WTC11 (cell line): Measurements from ENCODE around the gene CDRT4. TPM values are rescaled to one million over a fixed set of nuclear protein-coding genes. Genes with fewer than 3 reads are reported as not detected.

Experiments
- ATAC-seq: fragments of 200-7000 bp; cut with Tn5 transposase; 2 replicates; pipeline ENCODE4 v1.10.0; 2021; ENCODE audit warnings: mild to moderate bottlenecking, moderate library complexity
- CTCF ChIA-PET: fragments of 300-600 bp; sonication (Branson Sonifier 250); formaldehyde crosslinking; loops from one replicate; lab custom pipeline; 2021; ENCODE audit warnings: antibody characterized with exemption; lab: Charles Lee
- POLR2A ChIA-PET: fragments of 350-600 bp; sonication (Branson Sonifier 250); formaldehyde crosslinking; loops from one replicate; lab custom pipeline; 2021; ENCODE audit warnings: antibody characterized with exemption; lab: Charles Lee
- DNase-seq: peaks from one replicate; pipeline ENCODE4 v3.0.0; 2021; ENCODE audit warnings: low spot score
- H3K27ac Mint-ChIP-seq: 2 replicates; pipeline ENCODE4 v1.8.0; 2021; ENCODE audit warnings: mixed read lengths
- H3K27me3 Mint-ChIP-seq: 2 replicates; pipeline ENCODE4 v1.8.0; 2021; ENCODE audit warnings: low read depth, mild to moderate bottlenecking, moderate library complexity, mixed read lengths
- H3K36me3 Mint-ChIP-seq: 2 replicates; pipeline ENCODE4 v1.8.0; 2021; ENCODE audit warnings: mixed read lengths
- H3K4me1 Mint-ChIP-seq: 2 replicates; pipeline ENCODE4 v1.8.0; 2022; ENCODE audit warnings: mixed read lengths
- H3K4me3 Mint-ChIP-seq: 2 replicates; pipeline ENCODE4 v1.8.0; 2021; ENCODE audit warnings: mild to moderate bottlenecking, moderate library complexity, mixed read lengths
- H3K9me3 Mint-ChIP-seq: 2 replicates; pipeline ENCODE4 v1.8.0; 2021; ENCODE audit warnings: mixed read lengths
- ARID4B ChIP-seq: sonication (generic); formaldehyde crosslinking; IDR thresholded peaks from 2 replicates; pipeline ENCODE4 v1.8.0; 2023; ENCODE audit warnings: missing genetic modification reagents, mild to moderate bottlenecking, borderline replicate concordance
- ATF1 ChIP-seq: sonication (generic); formaldehyde crosslinking; IDR thresholded peaks from 2 replicates; pipeline ENCODE4 v1.8.1; 2023; ENCODE audit warnings: mild to moderate bottlenecking, moderate library complexity, missing genetic modification reagents
- ATF3 ChIP-seq: sonication (generic); formaldehyde crosslinking; conservative IDR thresholded peaks from 2 replicates; pipeline ENCODE4 v1.8.1; 2022; ENCODE audit warnings: mild to moderate bottlenecking, missing genetic modification reagents
- CREM ChIP-seq: sonication (generic); formaldehyde crosslinking; IDR thresholded peaks from 2 replicates; pipeline ENCODE4 v1.8.1; 2022; ENCODE audit warnings: mild to moderate bottlenecking, missing genetic modification reagents, moderate library complexity
- E2F1 ChIP-seq: sonication (generic); formaldehyde crosslinking; IDR thresholded peaks from 2 replicates; pipeline ENCODE4 v1.8.0; 2022; ENCODE audit warnings: mild to moderate bottlenecking, missing genetic modification reagents
- EMX1 ChIP-seq: fragments of 250-450 bp; sonication (Bioruptor Pico); IDR thresholded peaks from 2 replicates; pipeline ENCODE4 v1.8.0; 2021; ENCODE audit warnings: mild to moderate bottlenecking
- JAZF1 ChIP-seq: fragments of 250-450 bp; sonication (Bioruptor Pico); IDR thresholded peaks from 2 replicates; pipeline ENCODE4 v1.9.0; 2021; ENCODE audit warnings: moderate library complexity, mild to moderate bottlenecking, inconsistent platforms
- NR1H2 ChIP-seq: sonication (generic); formaldehyde crosslinking; IDR thresholded peaks from 2 replicates; pipeline ENCODE4 v1.9.0; 2021; ENCODE audit warnings: mild to moderate bottlenecking, moderate library complexity, missing genetic modification reagents
- OVOL2 ChIP-seq: fragments of 250-450 bp; sonication (Bioruptor Pico); IDR thresholded peaks from 2 replicates; pipeline ENCODE4 v1.9.0; 2021; ENCODE audit warnings: mild to moderate bottlenecking, borderline replicate concordance
- PREB ChIP-seq: sonication (generic); formaldehyde crosslinking; IDR thresholded peaks from 2 replicates; pipeline ENCODE4 v1.8.1; 2022; ENCODE audit warnings: mild to moderate bottlenecking, missing genetic modification reagents, moderate library complexity, borderline replicate concordance
- SP1 ChIP-seq: sonication (generic); formaldehyde crosslinking; conservative IDR thresholded peaks from 2 replicates; pipeline ENCODE4 v1.8.1; 2022; ENCODE audit warnings: missing genetic modification reagents
- TEAD1 ChIP-seq: sonication (generic); formaldehyde crosslinking; IDR thresholded peaks from 2 replicates; pipeline ENCODE4 v1.8.0; 2022; ENCODE audit warnings: mild to moderate bottlenecking, missing genetic modification reagents
- TP53 ChIP-seq: sonication (generic); formaldehyde crosslinking; IDR thresholded peaks from 2 replicates; pipeline ENCODE4 v1.8.1; 2023; ENCODE audit warnings: mild to moderate bottlenecking, missing genetic modification reagents
- ZBTB21 ChIP-seq: sonication (generic); formaldehyde crosslinking; IDR thresholded peaks from 2 replicates; pipeline ENCODE4 v1.8.1; 2023; ENCODE audit warnings: mild to moderate bottlenecking, missing genetic modification reagents, borderline replicate concordance
- ZNF232 ChIP-seq: sonication (generic); formaldehyde crosslinking; IDR thresholded peaks from 2 replicates; pipeline ENCODE4 v1.8.0; 2022; ENCODE audit warnings: mild to moderate bottlenecking, missing genetic modification reagents
- total RNA-seq: library from RNA; stranded (reverse); gene quantifications from 3 replicates; pipeline ENCODE4 v1.2.3, GENCODE V29; 2021

CDRT4 gene
- total RNA-seq, 1 experiment from 2014 or later, result 4.9 TPM

- TF ChIP-seq ATF3 (CRISPR knock-in tag) (no peak), PREB (CRISPR knock-in tag) (no peak), CREM (no peak), TP53 (CRISPR knock-in tag) (no peak), EMX1 (CRISPR knock-in tag) (no peak), TEAD1 (no peak), E2F1 (CRISPR knock-in tag) (no peak), NR1H2 (CRISPR knock-in tag) (no peak), ZBTB21 (CRISPR knock-in tag) (no peak), ATF1 (CRISPR knock-in tag) (no peak)
- TF ChIP-seq, all 79 proteins: peak for 0
Observed at GRCh38 chr17:15444805-15445204, 22.6 kb downstream of the CDRT4 start (continued).

GRCh38 chr17:15442311-15443180 is 24.9 kb downstream of the CDRT4 start:
- ATAC-seq, result no peak
- peaks cover 6% of the 10 kb centered on the region for H3K9me3 Mint-ChIP-seq
- TF ChIP-seq ZNF232 (CRISPR knock-in tag) (no peak), OVOL2 (CRISPR knock-in tag) (no peak), ARID4B (no peak), JAZF1 (CRISPR knock-in tag) (no peak), SP1 (CRISPR knock-in tag) (no peak), ZBTB21 (CRISPR knock-in tag) (no peak)
- TF ChIP-seq, all 79 proteins: peak for 0
- ChIA-PET CTCF (interaction anchor here (1.1 to 1.8 kb wide), 2 partner anchors 60 to 194 kb away, joined by 4 to 6 read pairs; no protein-coding TSS in a partner anchor), POLR2A (no interaction called here)
- no peak overlapping the region; the same call in 1 of the 2 replicates for H3K27ac Mint-ChIP-seq
- no peak for DNase-seq
- peaks cover 3% of the 10 kb centered on the region; the same call in 1 of the 2 replicates for H3K4me1 Mint-ChIP-seq
- H3K27me3 Mint-ChIP-seq, result no peaks in the 10 kb centered on the region
- H3K4me3 Mint-ChIP-seq, result no peak overlapping the region
- H3K36me3 Mint-ChIP-seq, result peaks cover 28% of the 10 kb centered on the region

- no peak for DNase-seq
- Mint-ChIP-seq H3K9me3 (peaks cover 12% of the 10 kb centered on the region), H3K4me3 (no peak overlapping the region), H3K27me3 (no peaks in the 10 kb centered on the region), H3K4me1 (peaks cover 3% of the 10 kb centered on the region; the same call in 1 of the 2 replicates), H3K27ac (no peak overlapping the region), H3K36me3 (peaks cover 36% of the 10 kb centered on the region)
- TF ChIP-seq EMX1 (CRISPR knock-in tag), result no peak
- no peak for ATAC-seq
- ChIA-PET POLR2A (no interaction called here), CTCF (interaction anchor here (1.3 kb wide), 1 partner anchor 62 kb away, joined by 3 read pairs; no protein-coding TSS in a partner anchor)
Observed at GRCh38 chr17:15441315-15441714, 26.1 kb downstream of the CDRT4 start.
